ENCODE data around the gene MCAM. TPM values are rescaled to one million over a fixed set of nuclear protein-coding genes. Genes with fewer than 3 reads are reported as not detected.

MCAM gene
- polyA plus RNA-seq, 6 donors from 2014 or later: not detected

GRCh38 chr11:119306373-119306890 lies 10.5 kb downstream of the MCAM start:
- Mint-ChIP-seq H3K4me3 (no peak overlapping the region), H3K27ac (peak overlapping the region in 2 of 6 donors; percentile 31 to 96), H3K36me3 (peaks cover 24 to 26% of the 10 kb centered on the region in 2 donors), H3K4me1 (peaks cover 0 to 4% (median 0%) of the 10 kb centered on the region in 3 donors), H3K27me3 (no peaks in the 10 kb centered on the region), H3K9me3 (no peaks in the 10 kb centered on the region)
- DNase-seq: no peak
- ATAC-seq (ENCODE audit: low read depth in 2 of 2): no peak

DNA sequence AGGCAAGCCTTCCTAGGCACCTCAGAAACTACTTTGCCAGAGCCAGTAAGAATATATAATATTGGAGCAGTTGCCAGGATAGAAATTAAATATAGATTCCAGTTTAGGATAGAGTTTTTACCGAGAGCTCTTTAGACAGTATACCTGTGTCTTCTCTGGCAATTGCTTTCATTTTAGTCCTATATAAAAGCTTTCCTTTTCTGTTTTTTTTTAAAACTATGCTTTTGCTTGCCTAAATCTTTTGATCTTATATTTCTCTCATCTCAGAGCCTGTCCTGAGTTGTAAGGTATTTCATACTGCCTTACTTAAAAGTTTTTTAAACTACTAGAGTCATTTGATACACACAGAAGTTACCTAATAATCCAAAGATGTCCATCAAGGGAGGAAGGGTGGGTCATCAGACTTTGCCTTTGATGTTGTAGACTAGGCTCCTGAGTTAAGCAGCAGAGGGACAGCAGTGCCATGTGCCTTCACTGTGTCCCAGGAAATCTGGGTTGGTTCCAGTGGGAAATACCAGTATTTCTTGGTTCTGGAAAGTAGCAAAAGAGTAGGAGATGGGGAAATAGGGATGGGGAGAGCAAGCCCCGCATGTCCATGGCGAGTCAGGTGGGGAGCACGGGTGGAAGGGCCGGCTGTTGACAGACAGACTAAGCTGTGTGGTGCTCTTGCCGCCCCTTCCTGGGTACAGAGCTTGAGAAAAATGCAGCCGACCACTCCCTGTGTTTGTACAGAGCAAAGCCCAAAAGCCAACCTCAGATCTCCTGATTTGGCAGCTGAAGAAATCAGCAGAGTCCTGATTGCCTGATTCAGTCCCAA lies 11.2 kb downstream of the MCAM start:
- DNase-seq (no peak), ATAC-seq (ENCODE audit: low read depth in 2 of 2) (no peak)
- H3K27me3 Mint-ChIP-seq: no peaks in the 10 kb centered on the region
- H3K4me3 Mint-ChIP-seq: no peak overlapping the region
- H3K4me1 Mint-ChIP-seq: peaks cover 0 to 4% (median 0%) of the 10 kb centered on the region in 3 donors
- peak overlapping the region in 2 of 6 donors; percentile 39 to 90 for H3K27ac Mint-ChIP-seq
- H3K9me3 Mint-ChIP-seq: no peaks in the 10 kb centered on the region
- H3K36me3 Mint-ChIP-seq: peaks cover 31 to 33% of the 10 kb centered on the region in 2 donors

DNA sequence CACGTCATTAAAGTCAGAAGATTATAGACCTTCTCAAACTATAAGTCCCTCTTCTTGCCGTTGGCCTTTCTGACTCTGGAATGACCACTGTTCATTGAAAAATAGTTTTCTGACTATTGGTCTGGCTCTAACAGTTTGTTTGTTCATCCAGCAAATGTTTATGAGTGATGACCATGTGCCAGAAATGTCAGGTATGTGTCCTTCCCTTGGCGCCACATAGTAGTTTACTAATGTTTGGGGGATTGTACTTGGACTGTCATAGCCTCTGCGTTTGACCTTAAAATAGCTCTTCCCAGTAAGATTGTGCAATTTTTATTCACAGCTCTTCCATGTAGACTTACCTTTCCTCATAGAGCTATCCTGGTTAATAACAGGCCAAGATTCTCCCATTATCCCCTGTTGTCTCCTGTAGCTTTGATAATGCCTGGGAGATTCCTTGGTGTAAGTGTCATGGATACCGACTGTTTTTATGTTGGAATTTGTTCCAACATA lies 13.7 kb downstream of the MCAM start:
- H3K4me1 Mint-ChIP-seq: peaks cover 0 to 4% (median 0%) of the 10 kb centered on the region in 3 donors
- H3K27ac Mint-ChIP-seq: peak overlapping the region in 2 of 6 donors; percentile 35 to 64
- peaks cover 45% of the 10 kb centered on the region in 2 donors for H3K36me3 Mint-ChIP-seq

GRCh38 chr11:119300198-119300964 lies 16.5 kb downstream of the MCAM start:
- H3K36me3 Mint-ChIP-seq: peaks cover 50 to 62% of the 10 kb centered on the region in 2 donors
- H3K27me3 Mint-ChIP-seq: no peaks in the 10 kb centered on the region
- H3K27ac Mint-ChIP-seq: no peak overlapping the region
- peaks cover 0 to 4% (median 0%) of the 10 kb centered on the region in 3 donors for H3K4me1 Mint-ChIP-seq
- no peak for ATAC-seq (ENCODE audit: low read depth in 2 of 2)
- no peak for DNase-seq
- no peak overlapping the region for H3K4me3 Mint-ChIP-seq
- no peaks in the 10 kb centered on the region for H3K9me3 Mint-ChIP-seq

More for the DNA sequence above, 13.7 kb downstream of the MCAM start:
- no peaks in the 10 kb centered on the region for H3K27me3 Mint-ChIP-seq
- DNase-seq: no peak
- no peak overlapping the region for H3K4me3 Mint-ChIP-seq
- ATAC-seq (ENCODE audit: low read depth in 2 of 2): no peak
- no peaks in the 10 kb centered on the region for H3K9me3 Mint-ChIP-seq

GRCh38 chr11:119299416-119299815 lies 17.5 kb downstream of the MCAM start:
- ATAC-seq (ENCODE audit: low read depth in 2 of 2): no peak
- H3K27me3 Mint-ChIP-seq: no peaks in the 10 kb centered on the region
- no peaks in the 10 kb centered on the region for H3K4me1 Mint-ChIP-seq
- no peak for DNase-seq
- peaks cover 43 to 62% of the 10 kb centered on the region in 2 donors for H3K36me3 Mint-ChIP-seq
- H3K27ac Mint-ChIP-seq: no peak overlapping the region
- H3K4me3 Mint-ChIP-seq: no peak overlapping the region
- H3K9me3 Mint-ChIP-seq: no peaks in the 10 kb centered on the region

- H3K27me3 Mint-ChIP-seq: no peaks in the 10 kb centered on the region
- H3K4me3 Mint-ChIP-seq: no peak overlapping the region
- H3K9me3 Mint-ChIP-seq: no peaks in the 10 kb centered on the region
- H3K27ac Mint-ChIP-seq: peak overlapping the region in 1 of 6 donors; percentile 24
- H3K36me3 Mint-ChIP-seq: peaks cover 36 to 57% of the 10 kb centered on the region in 2 donors
- DNase-seq: no peak
- no peak for ATAC-seq (ENCODE audit: low read depth in 2 of 2)
- no peaks in the 10 kb centered on the region for H3K4me1 Mint-ChIP-seq
Observed at GRCh38 chr11:119298726-119299125, 18.2 kb downstream of the MCAM start.

DNA sequence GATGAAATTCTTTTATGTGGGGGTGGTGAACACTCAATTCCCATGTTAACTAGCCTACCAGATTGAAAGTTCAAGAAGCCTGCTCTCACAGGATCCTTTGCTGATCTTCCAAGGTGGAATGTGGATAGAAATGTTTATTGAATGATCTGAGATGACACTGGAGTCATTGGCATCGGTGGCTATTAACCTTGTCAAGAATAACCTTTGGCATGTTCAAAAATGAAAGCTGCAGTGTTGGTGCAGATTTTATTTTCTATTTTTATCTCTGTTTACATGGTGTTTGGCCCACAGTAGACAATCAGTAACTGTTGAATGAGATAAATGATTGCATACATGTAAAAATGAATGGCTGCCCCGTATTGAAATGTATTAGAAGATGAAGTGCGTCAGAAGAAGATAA lies 19.0 kb downstream of the MCAM start:
- Mint-ChIP-seq H3K4me1 (no peaks in the 10 kb centered on the region), H3K27ac (no peak overlapping the region), H3K4me3 (no peak overlapping the region), H3K36me3 (peaks cover 28 to 49% of the 10 kb centered on the region in 2 donors), H3K27me3 (no peaks in the 10 kb centered on the region), H3K9me3 (no peaks in the 10 kb centered on the region)
- ATAC-seq (ENCODE audit: low read depth in 2 of 2): no peak
- DNase-seq: no peak

DNA sequence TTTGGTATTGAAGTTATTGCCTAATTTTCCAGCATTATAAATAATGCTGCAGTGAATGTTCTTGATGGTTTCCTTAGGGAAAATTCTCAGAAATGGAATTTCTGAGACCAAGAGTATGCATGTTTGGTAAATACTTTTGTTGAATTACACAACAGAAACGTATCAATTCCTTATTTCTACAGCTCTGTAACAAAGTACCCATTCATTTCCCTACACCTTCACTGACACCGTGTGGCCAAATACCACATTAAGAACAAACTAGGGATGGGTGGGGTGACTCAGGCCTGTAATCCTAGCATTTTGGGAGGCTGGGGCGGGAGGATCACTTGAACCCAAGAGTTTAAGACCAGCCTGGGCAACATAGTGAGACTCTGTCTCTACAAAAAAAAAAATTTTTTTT lies 21.8 kb downstream of the MCAM start:
- Mint-ChIP-seq H3K27me3 (no peaks in the 10 kb centered on the region), H3K9me3 (peaks cover 0 to 7% (median 0%) of the 10 kb centered on the region in 7 donors), H3K27ac (no peak overlapping the region), H3K36me3 (peaks cover 17 to 27% of the 10 kb centered on the region in 2 donors), H3K4me1 (no peaks in the 10 kb centered on the region), H3K4me3 (no peak overlapping the region)
- no peak for ATAC-seq (ENCODE audit: low read depth in 2 of 2)
- no peak for DNase-seq

DNA sequence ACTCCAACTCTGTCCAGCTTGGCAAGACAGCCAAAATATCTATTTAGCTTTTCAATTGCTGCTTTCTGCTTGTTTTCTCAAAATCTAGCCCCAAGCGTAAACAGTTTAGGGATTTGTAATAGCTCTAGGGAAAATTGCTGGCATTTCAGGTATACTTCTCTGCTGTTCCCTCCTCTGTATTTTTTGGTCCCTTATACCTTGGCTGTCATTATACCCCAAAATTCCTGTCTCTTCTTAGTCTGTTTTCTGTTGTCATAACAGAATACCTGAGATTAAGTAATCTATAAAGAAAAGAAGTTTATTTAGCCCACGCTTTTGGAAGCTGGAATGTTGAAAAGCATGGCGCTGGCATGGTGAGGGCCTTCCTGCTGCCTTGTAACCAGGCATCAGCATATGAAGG lies 23.5 kb downstream of the MCAM start:
- Mint-ChIP-seq H3K4me3 (no peak overlapping the region), H3K9me3 (peaks cover 0 to 7% (median 0%) of the 10 kb centered on the region in 7 donors), H3K27ac (no peak overlapping the region), H3K4me1 (no peaks in the 10 kb centered on the region), H3K36me3 (peaks cover 8 to 18% of the 10 kb centered on the region in 2 donors), H3K27me3 (no peaks in the 10 kb centered on the region)
- ATAC-seq (ENCODE audit: low read depth in 2 of 2) (no peak), DNase-seq (no peak)

- Mint-ChIP-seq H3K4me1 (peaks cover 0 to 3% (median 0%) of the 10 kb centered on the region in 3 donors), H3K36me3 (peaks cover 5 to 11% of the 10 kb centered on the region in 2 donors), H3K9me3 (peaks cover 0 to 7% (median 0%) of the 10 kb centered on the region in 7 donors), H3K4me3 (no peak overlapping the region), H3K27me3 (no peaks in the 10 kb centered on the region), H3K27ac (no peak overlapping the region)
- DNase-seq (no peak), ATAC-seq (ENCODE audit: low read depth in 2 of 2) (no peak)
Observed at GRCh38 chr11:119290894-119291497, 25.9 kb downstream of the MCAM start.

GRCh38 chr11:119288219-119288618 lies 28.7 kb downstream of the MCAM start:
- Mint-ChIP-seq H3K36me3 (peaks cover 11 to 15% of the 10 kb centered on the region in 2 donors), H3K4me1 (peaks cover 7 to 15% (median 13%) of the 10 kb centered on the region in 3 donors), H3K27me3 (no peaks in the 10 kb centered on the region), H3K4me3 (no peak overlapping the region), H3K9me3 (peaks cover 0 to 7% (median 0%) of the 10 kb centered on the region in 7 donors), H3K27ac (peak overlapping the region in 3 of 6 donors; percentile 4 to 58 (median 25))
- ATAC-seq (ENCODE audit: low read depth in 2 of 2) (no peak), DNase-seq (no peak)

DNA sequence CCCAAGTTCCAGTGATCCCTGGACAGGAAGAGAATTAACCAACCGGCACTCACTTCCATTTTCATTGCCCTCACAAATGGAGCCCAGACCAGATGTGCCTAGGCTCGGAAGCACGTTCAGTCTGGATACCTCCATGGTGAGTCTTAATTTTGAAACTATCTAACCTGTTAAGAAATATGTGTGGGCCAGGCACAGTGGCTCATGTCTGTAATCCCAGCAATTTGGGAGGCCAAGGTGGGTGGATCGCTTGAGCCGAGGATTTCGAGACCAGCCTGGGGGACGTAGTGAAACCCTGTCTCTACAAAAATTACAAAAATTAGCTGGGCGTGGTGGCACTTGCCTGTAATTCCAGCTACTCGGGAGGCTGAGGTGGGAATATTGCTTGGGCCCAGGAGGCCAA lies 31.5 kb downstream of the MCAM start:
- H3K27ac Mint-ChIP-seq: peak overlapping the region in 1 of 6 donors; percentile 67
- no peaks in the 10 kb centered on the region for H3K27me3 Mint-ChIP-seq
- DNase-seq (no peak), ATAC-seq (ENCODE audit: low read depth in 2 of 2) (no peak)
- peaks cover 11 to 15% of the 10 kb centered on the region in 2 donors for H3K36me3 Mint-ChIP-seq
- H3K4me1 Mint-ChIP-seq: peaks cover 7 to 22% (median 14%) of the 10 kb centered on the region in 3 donors
- no peaks in the 10 kb centered on the region for H3K9me3 Mint-ChIP-seq
- peak overlapping the region in 1 of 8 donors; percentile 24 for H3K4me3 Mint-ChIP-seq
